Vagina (tissue), 2 donors: ENCODE measurements around the gene GPR34.

ENCODE experiments used
- POLR2A ChIP-seq, 2 donors: fragments of 450-650 bp; IDR thresholded peaks; one replicate each; pipeline ENCODE4 v1.6.1; 2017; ENCODE audit warnings: antibody characterized with exemption in 2 of 2, mild to moderate bottlenecking in 2 of 2, moderate library complexity in 2 of 2
- TF ChIP-seq, protein P1 (sequence below), 3 experiments: fragments of 450-650 bp in 2 of 3; fragments of 200-600 bp in 1 of 3; sonication (generic) in 1 of 3; IDR thresholded peaks; one replicate each; pipeline ENCODE4 v1.5.1; 2017 to 2019; ENCODE audit warnings: antibody characterized with exemption in 3 of 3, mild to moderate bottlenecking in 2 of 3, moderate library complexity in 2 of 3

DNA sequence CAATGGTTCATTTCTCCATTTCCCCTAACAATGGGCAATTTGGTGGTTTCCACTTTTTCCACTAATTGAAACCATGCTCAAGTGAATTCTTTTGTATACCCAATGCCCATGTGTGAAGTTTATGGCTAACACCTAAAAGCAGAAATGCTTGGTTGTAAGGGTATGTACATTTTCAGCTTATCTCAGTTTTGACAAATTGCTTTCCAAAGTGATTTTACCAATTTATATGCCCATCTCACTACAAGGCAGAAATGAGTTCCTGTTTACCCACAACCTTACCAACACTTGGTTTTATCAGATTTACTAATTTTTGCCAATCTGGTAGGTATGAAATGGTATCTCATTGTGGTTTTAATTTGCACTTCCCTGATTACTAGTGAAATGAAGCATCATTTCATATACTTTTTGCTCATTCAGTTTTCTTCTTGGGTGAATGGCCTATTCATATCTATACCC lies 14.8 kb downstream of the GPR34 start:
- TF ChIP-seq, protein P1, sequence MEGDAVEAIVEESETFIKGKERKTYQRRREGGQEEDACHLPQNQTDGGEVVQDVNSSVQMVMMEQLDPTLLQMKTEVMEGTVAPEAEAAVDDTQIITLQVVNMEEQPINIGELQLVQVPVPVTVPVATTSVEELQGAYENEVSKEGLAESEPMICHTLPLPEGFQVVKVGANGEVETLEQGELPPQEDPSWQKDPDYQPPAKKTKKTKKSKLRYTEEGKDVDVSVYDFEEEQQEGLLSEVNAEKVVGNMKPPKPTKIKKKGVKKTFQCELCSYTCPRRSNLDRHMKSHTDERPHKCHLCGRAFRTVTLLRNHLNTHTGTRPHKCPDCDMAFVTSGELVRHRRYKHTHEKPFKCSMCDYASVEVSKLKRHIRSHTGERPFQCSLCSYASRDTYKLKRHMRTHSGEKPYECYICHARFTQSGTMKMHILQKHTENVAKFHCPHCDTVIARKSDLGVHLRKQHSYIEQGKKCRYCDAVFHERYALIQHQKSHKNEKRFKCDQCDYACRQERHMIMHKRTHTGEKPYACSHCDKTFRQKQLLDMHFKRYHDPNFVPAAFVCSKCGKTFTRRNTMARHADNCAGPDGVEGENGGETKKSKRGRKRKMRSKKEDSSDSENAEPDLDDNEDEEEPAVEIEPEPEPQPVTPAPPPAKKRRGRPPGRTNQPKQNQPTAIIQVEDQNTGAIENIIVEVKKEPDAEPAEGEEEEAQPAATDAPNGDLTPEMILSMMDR (IDR thresholded peaks at IDR 0.05): no peak
- no peak for TF ChIP-seq POLR2A (IDR thresholded peaks at IDR 0.05)
